ENCODE measurements around the gene KLHL28. TPM values are rescaled to one million over a fixed set of nuclear protein-coding genes. Genes with fewer than 3 reads are reported as not detected.
A peak's percentile ranks its signal among the peaks of the same experiment; 100 is the strongest.

The KLHL28 gene
- total RNA-seq, 1 donor: 19.1 TPM

GRCh38 chr14:44960646-44961045 is 1.1 kb downstream of the KLHL28 start:
- DNase-seq (ENCODE audit: low read depth in 2 of 3, low spot score in 2 of 3): no peak

- DNase-seq (ENCODE audit: low read depth in 2 of 3, low spot score in 2 of 3): no peak
Measured at GRCh38 chr14:44960146-44960545, 1.6 kb downstream of the KLHL28 start.

- no peak for DNase-seq (ENCODE audit: low read depth in 2 of 3, low spot score in 2 of 3)
Measured at GRCh38 chr14:44959538-44959937, 2.2 kb downstream of the KLHL28 start.

GRCh38 chr14:44956866-44957265 is 4.9 kb downstream of the KLHL28 start:
- no peak for DNase-seq (ENCODE audit: low read depth in 2 of 3, low spot score in 2 of 3)

GRCh38 chr14:44955528-44955927 is 6.2 kb downstream of the KLHL28 start:
- DNase-seq (ENCODE audit: low read depth in 2 of 3, low spot score in 2 of 3): no peak

- no peak for DNase-seq (ENCODE audit: low read depth in 2 of 3, low spot score in 2 of 3)
Measured at GRCh38 chr14:44954750-44955149, 7.0 kb downstream of the KLHL28 start.

- DNase-seq (ENCODE audit: low read depth in 2 of 3, low spot score in 2 of 3): no peak
Measured at GRCh38 chr14:44952391-44953110, 9.2 kb downstream of the KLHL28 start.

GRCh38 chr14:44951051-44951450 is 10.7 kb downstream of the KLHL28 start:
- DNase-seq (ENCODE audit: low read depth in 2 of 3, low spot score in 2 of 3): no peak

- DNase-seq (ENCODE audit: low read depth in 2 of 3, low spot score in 2 of 3): no peak
Measured at GRCh38 chr14:44945264-44945663, 16.5 kb downstream of the KLHL28 start.

- no peak for DNase-seq (ENCODE audit: low read depth in 2 of 3, low spot score in 2 of 3)
Measured at GRCh38 chr14:44944107-44944506, 17.6 kb downstream of the KLHL28 start.

- DNase-seq (ENCODE audit: low read depth in 2 of 3, low spot score in 2 of 3): no peak
Measured at GRCh38 chr14:44942436-44942835, 19.3 kb downstream of the KLHL28 start.

GRCh38 chr14:44941591-44941990 is 20.2 kb downstream of the KLHL28 start:
- DNase-seq (ENCODE audit: low read depth in 2 of 3, low spot score in 2 of 3): no peak

GRCh38 chr14:44940944-44941343 is 20.8 kb downstream of the KLHL28 start:
- DNase-seq (ENCODE audit: low read depth in 2 of 3, low spot score in 2 of 3): no peak

- DNase-seq (ENCODE audit: low read depth in 2 of 3, low spot score in 2 of 3): no peak
Measured at GRCh38 chr14:44940211-44940610, 21.5 kb downstream of the KLHL28 start.

- no peak for DNase-seq (ENCODE audit: low read depth in 2 of 3, low spot score in 2 of 3)
Measured at GRCh38 chr14:44937547-44937946, 24.2 kb downstream of the KLHL28 start.

GRCh38 chr14:44935155-44935554 is 26.6 kb downstream of the KLHL28 start:
- DNase-seq (ENCODE audit: low read depth in 2 of 3, low spot score in 2 of 3): no peak

- DNase-seq (ENCODE audit: low read depth in 2 of 3, low spot score in 2 of 3): no peak
Measured at GRCh38 chr14:44928793-44929192, 33.0 kb downstream of the KLHL28 start.

GRCh38 chr14:44914849-44915248 is 46.9 kb downstream of the KLHL28 start:
- DNase-seq (ENCODE audit: low read depth in 2 of 3, low spot score in 2 of 3): peak in 1 of 3 donors; percentile 14

- DNase-seq (ENCODE audit: low read depth in 2 of 3, low spot score in 2 of 3): no peak
Measured at GRCh38 chr14:44912041-44912869, 49.5 kb downstream of the KLHL28 start.

- no peak for DNase-seq (ENCODE audit: low read depth in 2 of 3, low spot score in 2 of 3)
Measured at GRCh38 chr14:44910821-44911220, 50.9 kb downstream of the KLHL28 start.

GRCh38 chr14:44901696-44902095 is 60.1 kb downstream of the KLHL28 start:
- DNase-seq (ENCODE audit: low read depth in 2 of 3, low spot score in 2 of 3): no peak

- no peak for DNase-seq (ENCODE audit: low read depth in 2 of 3, low spot score in 2 of 3)
Measured at GRCh38 chr14:44898551-44898950, 63.2 kb downstream of the KLHL28 start.
